HG03354 (cell line): Measurements from ENCODE around the gene RASSF10.

ENCODE experiments used
- ATAC-seq: cut with Tn5 transposase; IDR thresholded peaks from one replicate; pipeline ENCODE4 v1.9.1; 2021; ENCODE audit warnings: mild to moderate bottlenecking; ENCODE audit not compliant: unreplicated experiment, poor library complexity, severe bottlenecking

Gene RASSF10

DNA sequence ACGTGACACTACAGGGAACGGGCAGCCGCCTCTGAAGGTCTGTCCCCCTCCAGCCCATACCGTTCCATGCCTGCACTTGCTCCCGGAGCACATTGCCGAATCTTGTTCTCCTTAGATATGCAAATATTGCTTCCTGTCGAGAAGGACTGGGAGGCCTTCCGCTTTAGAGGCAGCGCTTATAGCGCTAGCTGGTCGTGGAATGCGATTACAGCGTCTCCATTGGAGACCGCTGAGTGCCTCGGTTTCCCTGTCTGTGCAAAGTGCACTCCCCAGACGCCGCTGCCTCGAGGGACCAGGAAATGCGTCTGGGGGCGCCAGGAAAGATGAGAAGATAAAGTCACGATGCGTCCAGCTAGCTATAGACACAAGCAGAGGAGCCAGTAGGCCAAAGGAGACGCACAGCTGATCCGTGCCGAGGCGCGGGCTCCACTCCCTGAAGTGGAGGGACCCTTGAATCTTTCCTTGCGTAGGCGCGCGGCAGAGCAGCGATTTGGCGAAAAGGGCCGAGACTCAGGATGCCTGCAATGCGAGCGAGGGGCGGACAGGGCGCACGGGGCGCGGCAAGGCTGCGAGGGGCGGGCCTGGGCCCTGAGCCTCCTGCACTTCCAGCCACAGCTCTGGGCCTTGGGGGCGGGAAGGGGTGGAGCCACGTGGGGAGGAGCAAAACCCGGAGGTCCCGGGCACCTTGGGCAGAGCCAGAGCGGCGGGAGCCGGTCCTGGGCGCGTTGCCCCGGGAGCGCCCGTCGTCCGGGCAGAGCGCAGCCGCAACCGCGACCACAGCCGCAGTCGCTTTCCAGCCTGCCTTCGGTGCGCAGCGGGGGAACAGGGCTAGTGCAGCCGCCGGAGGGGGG lies at the start of gene RASSF10:
Gene RASSF10, plus strand, starts transcription at position 692 of the 851 bp plus-strand sequence. CDS start 261 bp downstream, outside the sequence.
- peak; percentile 73 for ATAC-seq

- no peak for ATAC-seq
Measured at GRCh38 chr11:12961615-12962014, 47.5 kb upstream of the RASSF10 start.

DNA sequence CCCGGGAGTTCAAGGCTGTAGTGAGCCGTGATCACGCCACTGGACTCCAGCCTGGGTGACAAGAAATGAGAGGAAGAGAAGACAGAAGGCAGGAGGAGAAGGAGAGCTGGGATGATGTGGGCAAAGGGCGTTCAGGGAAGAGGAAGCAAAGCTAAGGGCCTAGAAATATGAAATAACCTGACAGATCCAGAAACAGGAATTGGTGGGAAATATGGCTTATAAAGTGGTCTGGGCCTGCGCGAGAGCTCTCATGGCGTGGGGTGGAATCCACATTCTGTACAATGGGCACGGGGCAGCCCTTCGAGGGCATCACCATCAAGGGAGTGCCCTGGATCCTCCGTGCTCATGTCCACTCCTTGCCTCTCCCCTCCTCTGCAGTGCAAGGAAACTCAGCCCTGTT lies 46.8 kb upstream of the RASSF10 start:
- ATAC-seq: no peak

- no peak for ATAC-seq
Measured at GRCh38 chr11:12963051-12963450, 46.1 kb upstream of the RASSF10 start.

GRCh38 chr11:12963792-12964536 lies 45.2 kb upstream of the RASSF10 start:
- ATAC-seq: peak; percentile 87

- ATAC-seq: no peak
Measured at GRCh38 chr11:12964650-12965049, 44.5 kb upstream of the RASSF10 start.

DNA sequence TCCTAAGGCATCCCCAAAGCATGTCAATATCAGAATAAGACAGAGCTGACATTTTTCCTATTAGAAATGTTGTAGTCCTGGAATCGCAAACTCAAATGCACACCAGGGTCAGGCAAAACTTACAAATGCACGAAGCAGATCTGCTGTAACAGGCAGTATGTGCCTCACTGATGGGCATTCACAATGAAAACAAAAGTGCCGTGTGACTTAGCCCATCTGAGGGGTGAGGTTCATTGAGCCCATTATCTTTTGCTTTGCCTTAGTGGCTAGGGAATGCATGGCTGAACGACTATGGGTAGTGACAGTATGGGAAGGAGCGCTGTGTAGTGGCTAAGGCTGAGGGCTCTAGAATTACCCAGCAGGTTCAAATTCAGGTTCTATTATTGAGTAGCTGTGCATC lies 43.1 kb upstream of the RASSF10 start:
- no peak for ATAC-seq

GRCh38 chr11:12968101-12968500 lies 41.0 kb upstream of the RASSF10 start:
- no peak for ATAC-seq

DNA sequence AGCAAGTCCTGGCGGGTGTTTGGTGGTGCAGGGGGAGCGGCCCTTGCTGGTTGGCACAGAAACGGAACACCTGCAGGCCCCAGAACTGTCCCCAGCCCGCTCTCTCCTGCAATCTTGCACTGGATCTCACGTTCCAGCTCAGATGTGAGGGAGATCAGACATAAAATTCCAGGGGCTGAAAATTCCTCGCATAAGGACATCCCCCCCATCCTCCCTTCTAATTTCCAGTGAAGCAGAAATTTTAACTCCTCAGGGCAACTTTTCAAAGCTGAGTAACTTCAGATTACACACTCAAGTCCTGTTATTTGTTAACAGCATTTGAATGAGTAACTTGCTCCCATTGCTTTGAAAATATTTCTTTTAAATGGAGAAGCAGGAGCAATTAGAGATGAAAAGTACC lies 40.3 kb upstream of the RASSF10 start:
- no peak for ATAC-seq

- ATAC-seq: no peak
Measured at GRCh38 chr11:12971955-12972354, 37.2 kb upstream of the RASSF10 start.

GRCh38 chr11:12973528-12974181 lies 35.5 kb upstream of the RASSF10 start:
- ATAC-seq: no peak

GRCh38 chr11:12975195-12975594 lies 33.9 kb upstream of the RASSF10 start:
- ATAC-seq: no peak

GRCh38 chr11:12979928-12980689 lies 29.0 kb upstream of the RASSF10 start:
- no peak for ATAC-seq

DNA sequence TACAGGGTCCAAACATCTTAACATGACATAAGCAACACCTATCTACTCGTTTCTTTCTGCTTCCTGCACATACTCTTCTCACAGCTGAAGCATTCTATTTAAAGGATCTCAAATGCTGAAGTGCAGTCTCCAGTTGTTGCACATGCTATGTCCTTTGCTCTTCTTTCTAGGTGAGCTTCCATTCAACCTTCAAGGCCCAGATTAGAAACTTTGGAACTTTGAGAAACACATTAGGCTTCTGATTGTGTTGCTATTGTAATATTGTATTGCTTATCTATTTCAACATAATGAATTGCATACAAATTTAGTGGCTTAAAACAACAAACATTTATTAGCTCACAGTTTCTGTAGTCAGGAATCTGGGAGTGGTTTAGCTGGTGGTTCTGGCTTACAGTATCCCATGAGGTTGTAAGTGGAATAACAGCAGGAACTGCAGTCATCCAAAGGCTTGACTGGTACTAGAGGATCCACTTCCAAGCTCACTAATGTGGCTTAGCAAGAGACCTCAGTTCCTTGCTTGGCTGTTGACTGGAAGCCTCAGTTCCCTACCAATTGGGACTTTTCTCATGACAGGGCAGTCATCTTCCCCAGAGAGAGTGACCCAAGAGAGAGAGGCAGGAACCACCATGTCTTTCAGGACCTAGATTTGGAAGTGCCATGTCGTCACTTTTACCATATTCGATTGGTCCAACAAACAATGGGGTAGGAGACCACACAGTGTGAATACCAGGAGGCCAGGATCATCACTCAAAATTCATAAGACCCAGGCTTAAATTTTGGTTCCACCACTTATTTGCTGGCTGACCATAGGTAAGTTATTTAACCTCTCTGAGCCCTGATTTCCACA lies 27.2 kb upstream of the RASSF10 start:
- ATAC-seq: no peak

DNA sequence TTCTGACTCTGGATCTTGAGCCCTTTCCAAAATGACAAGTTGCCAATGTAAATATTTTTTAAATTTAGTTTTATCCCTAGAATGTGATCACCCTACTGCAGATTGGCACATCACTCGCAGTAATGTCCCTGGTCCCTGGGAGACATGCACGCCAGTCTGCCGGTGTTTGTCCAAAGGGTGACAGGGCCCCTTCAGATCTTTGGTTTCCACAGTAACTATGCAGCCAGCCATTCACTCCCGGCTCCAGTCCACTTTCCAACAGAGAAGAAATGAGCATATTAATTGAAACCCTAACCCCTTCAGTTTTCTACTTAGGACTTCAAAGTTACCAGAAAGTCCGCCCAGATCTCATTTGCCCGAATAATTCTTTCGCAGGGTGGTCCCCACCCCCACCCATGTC lies 25.8 kb upstream of the RASSF10 start:
- ATAC-seq: no peak

GRCh38 chr11:12986194-12986898 lies 22.8 kb upstream of the RASSF10 start:
- ATAC-seq: no peak

DNA sequence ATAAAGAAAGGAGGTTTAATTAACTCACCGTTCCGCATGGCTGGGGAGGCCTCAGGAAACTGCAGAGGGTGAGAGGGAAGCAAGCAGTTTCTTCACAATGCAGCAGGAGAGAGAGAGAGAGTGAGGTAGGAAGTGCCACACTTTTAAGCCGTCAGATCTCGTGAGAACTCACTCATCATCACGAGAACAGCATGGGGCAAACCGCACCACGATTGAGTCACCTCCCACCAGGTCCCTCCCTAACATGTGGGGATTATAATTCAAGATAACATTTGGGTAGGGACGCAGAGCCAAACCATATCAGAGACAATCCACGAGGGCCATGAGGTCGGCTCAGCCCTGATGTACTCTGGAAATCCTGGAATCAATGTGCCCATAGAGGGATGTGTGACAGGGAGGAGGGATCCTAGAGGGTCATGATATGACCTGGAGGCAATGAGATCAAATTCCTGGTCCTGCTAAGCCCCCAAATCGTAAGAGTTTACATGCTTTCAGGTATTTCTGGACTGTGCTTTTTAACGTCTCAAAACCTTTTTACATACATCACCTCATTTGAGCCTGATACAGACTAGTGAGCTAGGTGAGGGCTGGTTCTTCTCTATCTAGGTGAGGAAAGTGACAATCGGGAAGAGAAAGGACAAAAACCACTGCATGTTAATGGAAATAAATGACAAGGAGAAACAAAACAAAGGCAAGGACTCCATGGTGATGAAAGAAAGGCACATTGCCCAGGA lies 19.5 kb upstream of the RASSF10 start:
- ATAC-seq: no peak

- no peak for ATAC-seq
Measured at GRCh38 chr11:12990162-12990480, 19.0 kb upstream of the RASSF10 start.
